H1 (cell line): ENCODE results near the gene CAPS2. TPM values are rescaled to one million over a fixed set of nuclear protein-coding genes. Genes with fewer than 3 reads are reported as not detected.

Experiments
- CTCF ChIA-PET: fragments of 300-600 bp; sonication (Branson Sonifier 250); formaldehyde crosslinking; loops from one replicate; lab custom pipeline; 2021; ENCODE audit not compliant: partially characterized antibody; lab: Charles Lee
- POLR2A ChIA-PET: fragments of 300-600 bp; sonication (Branson Sonifier 250); formaldehyde crosslinking; loops from one replicate; lab custom pipeline; 2021; ENCODE audit warnings: inconsistent platforms; ENCODE audit not compliant: partially characterized antibody; lab: Charles Lee
- DNase-seq, 2 experiments: peaks; one replicate each; pipeline versions ENCODE4 v3.0.0 to v3.0.0-alpha.2; 2010 to 2022; ENCODE audit warnings: low spot score in 2 of 2, low read depth in 1 of 2, mixed read lengths in 1 of 2
- FAIRE-seq: peaks from 2 replicates; lab custom pipeline; 2011; peaks lifted over from hg19 to GRCh38; lab: Jason Lieb, UNC
- H2AFZ ChIP-seq: 2 replicates; pipeline ENCODE4 v1.8.1; 2012; ENCODE audit warnings: low read length, inconsistent platforms
- H2AK5ac ChIP-seq: 2 replicates; pipeline ENCODE4 v1.6.1; 2013; ENCODE audit warnings: low read depth, low read length
- H2BK120ac ChIP-seq: replicated peaks from 2 replicates; pipeline ENCODE3; 2013; ENCODE audit warnings: low read depth, low read length, inconsistent platforms
- H2BK12ac ChIP-seq: 2 replicates; pipeline ENCODE4 v1.6.1; 2013; ENCODE audit warnings: low read depth, low read length
- H2BK15ac ChIP-seq: 2 replicates; pipeline ENCODE4 v1.6.1; 2013; ENCODE audit warnings: low read length
- H2BK20ac ChIP-seq: 2 replicates; pipeline ENCODE4 v1.6.1; 2013; ENCODE audit warnings: low read length
- H2BK5ac ChIP-seq: 2 replicates; pipeline ENCODE4 v1.6.1; 2013; ENCODE audit warnings: low read depth, low read length
- H3K14ac ChIP-seq: 2 replicates; pipeline ENCODE4 v1.6.1; 2013; ENCODE audit warnings: inconsistent platforms; ENCODE audit not compliant: insufficient read length
- H3K18ac ChIP-seq: 2 replicates; pipeline ENCODE4 v1.6.1; 2013; ENCODE audit warnings: low read length; ENCODE audit errors: extremely low read depth
- H3K23ac ChIP-seq: 2 replicates; pipeline ENCODE4 v1.6.1; 2013; ENCODE audit warnings: inconsistent platforms; ENCODE audit not compliant: insufficient read length
- H3K23me2 ChIP-seq: 2 replicates; pipeline ENCODE4 v1.6.1; 2013; ENCODE audit warnings: low read depth, low read length
- H3K27ac ChIP-seq: 2 replicates; pipeline ENCODE4 v1.6.1; 2011; ENCODE audit warnings: low read depth, low read length, inconsistent platforms
- H3K27me3 ChIP-seq, 4 experiments: replicated peaks in 1 of 4; 1 replicate in 1 of 4; 2 replicates in 3 of 4; pipeline versions ENCODE4 v1.6.1 to v1.8.1; 2011 to 2013; ENCODE audit warnings: low read length in 3 of 4, mild to moderate bottlenecking in 3 of 4, inconsistent platforms in 2 of 4, mixed read lengths in 2 of 4, moderate library complexity in 1 of 4; ENCODE audit not compliant: control insufficient read depth in 3 of 4, insufficient read depth in 3 of 4; ENCODE audit errors: extremely low read depth in 1 of 4
- H3K36me3 ChIP-seq, 4 experiments: 2 replicates each; pipeline versions ENCODE4 v1.6.1 to v1.8.1; 2011 to 2013; ENCODE audit warnings: mild to moderate bottlenecking in 4 of 4, low read length in 3 of 4, moderate library complexity in 2 of 4, control low read depth in 1 of 4, inconsistent platforms in 1 of 4; ENCODE audit not compliant: insufficient read depth in 4 of 4, control insufficient read depth in 2 of 4
- H3K4ac ChIP-seq: replicated peaks from 2 replicates; pipeline ENCODE3; 2013; ENCODE audit warnings: low read length, low read depth, mixed read lengths, inconsistent platforms; ENCODE audit not compliant: insufficient read length
- H3K4me1 ChIP-seq, 4 experiments: replicated peaks in 1 of 4; 1 replicate in 1 of 4; 2 replicates in 3 of 4; pipeline versions ENCODE4 v1.6.1 to v1.8.1; 2011 to 2013; ENCODE audit warnings: low read length in 3 of 4, inconsistent platforms in 2 of 4, mixed read lengths in 1 of 4; ENCODE audit not compliant: insufficient read depth in 4 of 4, control insufficient read depth in 3 of 4
- H3K4me2 ChIP-seq, 2 experiments: 2 replicates each; pipeline versions ENCODE4 v1.6.1 to v1.8.1; 2011 to 2013; ENCODE audit warnings: low read depth in 2 of 2, low read length in 2 of 2, control low read depth in 1 of 2, inconsistent platforms in 1 of 2, mild to moderate bottlenecking in 1 of 2; ENCODE audit not compliant: insufficient read depth in 1 of 2
- H3K4me3 ChIP-seq, 4 experiments: fragments of 200-600, 300-600 bp in 1 of 4; sonication (generic), shearing (Covaris generic), sonication (Bioruptor Twin) in 1 of 4; 2 replicates each; pipeline versions ENCODE4 v1.5.1 to v1.8.1; 2011 to 2016; ENCODE audit warnings: low read length in 4 of 4, low read depth in 3 of 4, control low read depth in 2 of 4, inconsistent platforms in 2 of 4, mild to moderate bottlenecking in 2 of 4, mixed read lengths in 1 of 4, moderate library complexity in 1 of 4; ENCODE audit not compliant: insufficient read depth in 2 of 4; ENCODE audit errors: extremely low read depth in 1 of 4
- H3K56ac ChIP-seq: replicated peaks from 2 replicates; pipeline ENCODE3; 2013; ENCODE audit warnings: low read depth, mild to moderate bottlenecking, mixed read lengths, low read length, inconsistent platforms; ENCODE audit not compliant: insufficient read length
- H3K79me1 ChIP-seq: 2 replicates; pipeline ENCODE4 v1.6.1; 2013; ENCODE audit warnings: low read depth, low read length, control low read depth
- H3K79me2 ChIP-seq, 2 experiments: 2 replicates each; pipeline versions ENCODE4 v1.6.1 to v1.8.1; 2012 to 2013; ENCODE audit warnings: low read length in 2 of 2, mild to moderate bottlenecking in 2 of 2, inconsistent platforms in 1 of 2; ENCODE audit not compliant: insufficient read depth in 2 of 2, control insufficient read depth in 1 of 2
- H3K9ac ChIP-seq, 4 experiments: replicated peaks in 1 of 4; 1 replicate in 1 of 4; 2 replicates in 3 of 4; pipeline versions ENCODE4 v1.6.1 to v1.8.1; 2011 to 2013; ENCODE audit warnings: low read depth in 3 of 4, low read length in 3 of 4, control low read depth in 2 of 4, mild to moderate bottlenecking in 2 of 4, moderate library complexity in 2 of 4, inconsistent platforms in 1 of 4; ENCODE audit errors: extremely low read depth in 1 of 4
- H3K9me3 ChIP-seq, 2 experiments: 2 replicates each; pipeline versions ENCODE4 v1.6.1 to v1.8.1; 2012 to 2013; ENCODE audit warnings: mild to moderate bottlenecking in 2 of 2, moderate library complexity in 2 of 2, control low read depth in 1 of 2, inconsistent platforms in 1 of 2, low read depth in 1 of 2, low read length in 1 of 2, mixed read lengths in 1 of 2; ENCODE audit not compliant: insufficient read depth in 2 of 2
- H4K20me1 ChIP-seq, 2 experiments: replicated peaks in 1 of 2; 2 replicates each; pipeline versions ENCODE3 to v1.8.1; 2011 to 2013; ENCODE audit warnings: inconsistent platforms in 2 of 2, low read length in 2 of 2, mild to moderate bottlenecking in 1 of 2; ENCODE audit not compliant: insufficient read depth in 2 of 2, control insufficient read depth in 1 of 2
- H4K5ac ChIP-seq: 2 replicates; pipeline ENCODE4 v1.6.1; 2013; ENCODE audit warnings: low read length, low read depth, mixed read lengths, inconsistent platforms; ENCODE audit not compliant: insufficient read length
- H4K8ac ChIP-seq: 2 replicates; pipeline ENCODE4 v1.8.0; 2013; ENCODE audit warnings: mild to moderate bottlenecking, moderate library complexity, low read length, inconsistent platforms; ENCODE audit not compliant: insufficient read depth; ENCODE audit errors: extremely low read depth
- H4K91ac ChIP-seq: replicated peaks from 2 replicates; pipeline ENCODE3; 2013; ENCODE audit warnings: low read length, mixed read lengths, inconsistent platforms; ENCODE audit not compliant: insufficient read length
- ASH2L ChIP-seq: fragments of 200-600, 300-600 bp; sonication (generic); IDR thresholded peaks from one replicate; pipeline ENCODE4 v1.7.1; 2017; ENCODE audit warnings: low read length
- BACH1 ChIP-seq: IDR thresholded peaks from 2 replicates; pipeline ENCODE4 v1.6.1; 2012; ENCODE audit warnings: low read length, improper control_type of control experiment
- GABPA ChIP-seq: IDR thresholded peaks from 2 replicates; pipeline ENCODE4 v1.6.1; 2011; ENCODE audit warnings: mild to moderate bottlenecking, low read length, moderate library complexity, borderline replicate concordance; ENCODE audit not compliant: insufficient read depth
- MAFK ChIP-seq: IDR thresholded peaks from 2 replicates; pipeline ENCODE4 v1.6.1; 2012; ENCODE audit warnings: low read depth, mild to moderate bottlenecking, improper control_type of control experiment, low read length
- WGBS, 2 experiments: shearing (Covaris generic) in 1 of 2; methylation state at CpG; one replicate each; pipeline versions ENCODE4 v1.1.6 to v1.1.7; 2013 to 2015; ENCODE audit warnings: low lambda C conversion rate in 2 of 2, mixed read lengths in 2 of 2, inconsistent platforms in 1 of 2, low coverage in 1 of 2, missing lambda C conversion rate in 1 of 2; ENCODE audit not compliant: insufficient replicate concordance in 2 of 2, insufficient coverage in 1 of 2, insufficient read length in 1 of 2; ENCODE audit errors: extremely low coverage in 1 of 2, missing lambda C conversion rate in 1 of 2; 5-methylcytosine and 5-hydroxymethylcytosine counted together
- polyA plus RNA-seq, 7 experiments: library from polyadenylated mRNA; depleted of rRNA in 3 of 7; stranded (reverse) in 5 of 7; unstranded in 2 of 7; fragments of >200 nt in 5 of 7; fragments of 200-250 nt in 2 of 7; gene quantifications; 1 replicate in 5 of 7; 2 replicates in 1 of 7; 4 replicates in 1 of 7; pipeline versions ENCODE4 v1.2.1 to v1.2.3, GENCODE V29; 2011 to 2013; ENCODE audit warnings: missing spikeins in 2 of 7, mixed read lengths in 2 of 7
- total RNA-seq: library from RNA; stranded (reverse); fragmentation: NEBNext Ultra II Directional; extraction: Animal tissue kit (Norgen Biotek cat#: 25700); gene quantifications from 2 replicates; pipeline ENCODE4 v1.2.1, GENCODE V29; 2021

Gene CAPS2
- total and polyA plus RNA-seq, 2 of the 8 experiments (the other 6 are each of a cell fraction or from before 2014, with no cell fraction given) = 2.3 to 3.8 TPM

GRCh38 chr12:75269209-75269608 lies 60.9 kb downstream of the CAPS2 start:
- H3K56ac ChIP-seq = no peak overlapping the region
- no peak overlapping the region for H3K4me2 ChIP-seq
- no peaks in the 10 kb centered on the region for H3K9me3 ChIP-seq
- H2BK5ac ChIP-seq = no peak overlapping the region
- no peak overlapping the region for H2BK120ac ChIP-seq
- no peak overlapping the region for H3K27ac ChIP-seq
- H4K20me1 ChIP-seq = no peaks in the 10 kb centered on the region
- H3K4ac ChIP-seq = no peak overlapping the region
- H3K23me2 ChIP-seq = no peaks in the 10 kb centered on the region
- H4K91ac ChIP-seq = no peak overlapping the region
- DNase-seq = no peak
- H3K18ac ChIP-seq = no peak overlapping the region
- no peak overlapping the region for H2BK12ac ChIP-seq
- H2BK15ac ChIP-seq = no peak overlapping the region
- H4K8ac ChIP-seq = no peak overlapping the region
- H2AFZ ChIP-seq = no peak overlapping the region
- H3K4me1 ChIP-seq = no peaks in the 10 kb centered on the region
- no peaks in the 10 kb centered on the region for H3K79me1 ChIP-seq
- no peak overlapping the region for H4K5ac ChIP-seq
- no peak overlapping the region for H2BK20ac ChIP-seq
- no peaks in the 10 kb centered on the region for H3K36me3 ChIP-seq
- H2AK5ac ChIP-seq = no peak overlapping the region
- H3K14ac ChIP-seq = no peak overlapping the region
- ChIA-PET CTCF (no interaction called here), POLR2A (no interaction called here)
- no peaks in the 10 kb centered on the region for H3K27me3 ChIP-seq
- H3K4me3 ChIP-seq = no peak overlapping the region
- 100% methylated on average over 1 of the region's 2 CpGs; no CpG with 5 or more reads in 1 of the 2 experiments for WGBS, 2 experiments
- H3K79me2 ChIP-seq = no peaks in the 10 kb centered on the region
- H3K9ac ChIP-seq = no peak overlapping the region
- H3K23ac ChIP-seq = no peak overlapping the region
- FAIRE-seq = no peak
- no peak for TF ChIP-seq MAFK
- TF ChIP-seq BACH1 = no peak
- no peak for TF ChIP-seq GABPA
- TF ChIP-seq ASH2L = no peak
